Measurements from ENCODE around the gene TEPSIN. TPM values are rescaled to one million over a fixed set of nuclear protein-coding genes. Genes with fewer than 3 reads are reported as not detected.

Gene TEPSIN
- total and polyA plus RNA-seq, 12 donors: 3.1 to 144 (median 40.6) TPM

- no peak overlapping the region for H3K4me3 ChIP-seq
- intact Hi-C loops (cut with DNase I): no loop called here
- WGBS, 4 donors: 93 to 95% (median 94%) methylated on average over 25 to 31 of the region's 31 CpGs
- no peak for DNase-seq
- H3K27me3 ChIP-seq: no peaks in the 10 kb centered on the region
- H3K27ac ChIP-seq: no peak overlapping the region
- peaks cover 0 to 60% of the 10 kb centered on the region in 2 donors for H3K36me3 ChIP-seq (replicated peaks in 1 of 2)
- H3K9me3 ChIP-seq (replicated peaks in 1 of 3): no peaks in the 10 kb centered on the region
- no peaks in the 10 kb centered on the region for H3K4me1 ChIP-seq (replicated peaks in 1 of 2)
- no peak for TF ChIP-seq POLR2A (IDR thresholded peaks at IDR 0.05)
- no peak for TF ChIP-seq CTCF (IDR thresholded peaks at IDR 0.05)
These were observed 35.0 kb upstream of the TEPSIN start for GRCh38 chr17:81273698-81274470.

- intact Hi-C loops (cut with DNase I): no loop called here
- Histone ChIP-seq H3K9me3 (replicated peaks in 1 of 3) (no peaks in the 10 kb centered on the region), H3K36me3 (replicated peaks in 1 of 2) (peaks cover 0 to 62% of the 10 kb centered on the region in 2 donors), H3K4me3 (no peak overlapping the region), H3K27me3 (no peaks in the 10 kb centered on the region), H3K4me1 (replicated peaks in 1 of 2) (peaks cover 4 to 5% of the 10 kb centered on the region in 2 donors), H3K27ac (no peak overlapping the region)
- TF ChIP-seq POLR2A (IDR thresholded peaks at IDR 0.05): no peak
- no peak for TF ChIP-seq CTCF (IDR thresholded peaks at IDR 0.05)
- 72 to 86% (median 79%) methylated on average over 12 of the region's 12 CpGs for WGBS, 4 donors
- DNase-seq: no peak
These were observed 33.8 kb upstream of the TEPSIN start for GRCh38 chr17:81272616-81273015.

GRCh38 chr17:81271226-81271625 is 32.4 kb upstream of the TEPSIN start:
- no peaks in the 10 kb centered on the region for H3K27me3 ChIP-seq
- no peak overlapping the region for H3K4me3 ChIP-seq
- no peak overlapping the region for H3K27ac ChIP-seq
- intact Hi-C loops (cut with DNase I): no loop called here
- no peaks in the 10 kb centered on the region for H3K9me3 ChIP-seq (replicated peaks in 1 of 3)
- 83 to 97% (median 96%) methylated on average over 5 to 12 of the region's 12 CpGs for WGBS, 4 donors
- H3K36me3 ChIP-seq (replicated peaks in 1 of 2): peaks cover 0 to 62% of the 10 kb centered on the region in 2 donors
- peaks cover 9 to 10% of the 10 kb centered on the region in 2 donors for H3K4me1 ChIP-seq (replicated peaks in 1 of 2)
- DNase-seq: no peak
- no peak for TF ChIP-seq POLR2A (IDR thresholded peaks at IDR 0.05)
- no peak for TF ChIP-seq CTCF (IDR thresholded peaks at IDR 0.05)

GRCh38 chr17:81270279-81270678 is 31.4 kb upstream of the TEPSIN start:
- H3K9me3 ChIP-seq (replicated peaks in 1 of 3): no peaks in the 10 kb centered on the region
- TF ChIP-seq POLR2A (IDR thresholded peaks at IDR 0.05): no peak
- TF ChIP-seq CTCF (IDR thresholded peaks at IDR 0.05): no peak
- H3K36me3 ChIP-seq (replicated peaks in 1 of 2): peaks cover 0 to 61% of the 10 kb centered on the region in 2 donors
- no peak overlapping the region for H3K4me3 ChIP-seq
- H3K4me1 ChIP-seq (replicated peaks in 1 of 2): peaks cover 9 to 10% of the 10 kb centered on the region in 2 donors
- 92 to 95% (median 94%) methylated on average over 15 to 18 of the region's 18 CpGs for WGBS, 4 donors
- intact Hi-C loops (cut with DNase I): no loop called here
- DNase-seq: no peak
- H3K27me3 ChIP-seq: no peaks in the 10 kb centered on the region
- H3K27ac ChIP-seq: no peak overlapping the region
